ENCODE data around the gene UGT1A8. TPM values are rescaled to one million over a fixed set of nuclear protein-coding genes. Genes with fewer than 3 reads are reported as not detected.
"Not testable (repeated sequence)": the region's sequence is repeated elsewhere in the genome, so short reads cannot be mapped to it uniquely, and the experiment has no call there.

UGT1A8 gene
- polyA plus RNA-seq, 2 of the 4 experiments (the other 2 are of a cell fraction), result 0.22 TPM; not detected in 1

GRCh38 chr2:233571462-233571861 is 46.0 kb upstream of the UGT1A8 start:
- Histone ChIP-seq H3K9me3 (peaks cover 20% of the 10 kb centered on the region), H3K4me3 (no peak overlapping the region), H3K4me2 (no peak overlapping the region), H3K27ac (no peak overlapping the region; a peak in 1 of 6 replicates), H3K4me1 (no peaks in the 10 kb centered on the region)
- DNase-seq (ENCODE audit: low read depth in 1 of 2, low spot score in 1 of 2) (no peak), ATAC-seq (no peak), FAIRE-seq (no peak)
- CTCF ChIA-PET, result no interaction called here
- WGBS (ENCODE audit: missing lambda C conversion rate), result 88% methylated on average over 2 of the region's 2 CpGs
- TF ChIP-seq MAFK (IDR thresholded peaks at IDR 0.05; ENCODE audit: partially characterized antibody) (peak; percentile 70), ZSCAN20 (CRISPR knock-in tag; IDR thresholded peaks at IDR 0.05) (no peak)
- POLR2A ChIA-PET, result no interaction called here

GRCh38 chr2:233572468-233572867 is 45.0 kb upstream of the UGT1A8 start:
- Histone ChIP-seq H3K4me2 (no peak overlapping the region), H3K4me1 (no peaks in the 10 kb centered on the region), H3K9me3 (peaks cover 28% of the 10 kb centered on the region), H3K27ac (peak overlapping the region in 1 of 2 experiments; percentile 61; a peak in 2 of 6 replicates), H3K4me3 (no peak overlapping the region)
- no peak for TF ChIP-seq JUN (IDR thresholded peaks at IDR 0.05)
- no peak for TF ChIP-seq KDM5A (IDR thresholded peaks at IDR 0.05)
- no peak for TF ChIP-seq BHLHE40 (IDR thresholded peaks at IDR 0.05; ENCODE audit: low read depth, low read length)
- TF ChIP-seq RARB (CRISPR knock-in tag; IDR thresholded peaks at IDR 0.05), result no peak
- TF ChIP-seq SMC3 (IDR thresholded peaks at IDR 0.05), result no peak
- TF ChIP-seq RNF2 (IDR thresholded peaks at IDR 0.05; ENCODE audit: borderline replicate concordance, low read depth), result no peak
- TF ChIP-seq ZSCAN20 (CRISPR knock-in tag; IDR thresholded peaks at IDR 0.05), result no peak
- TF ChIP-seq TFCP2L1 (CRISPR knock-in tag; IDR thresholded peaks at IDR 0.05), result no peak
- no peak for TF ChIP-seq BCL3 (IDR thresholded peaks at IDR 0.05)
- TF ChIP-seq ATOH8 (CRISPR knock-in tag; IDR thresholded peaks at IDR 0.05; ENCODE audit: low read depth), result no peak
- no peak for TF ChIP-seq ZNF302 (CRISPR knock-in tag; IDR thresholded peaks at IDR 0.05)
- ChIA-PET CTCF (interaction anchor here (0.6 to 0.8 kb wide), 2 partner anchors 20 to 228 kb away, joined by 3 read pairs; no protein-coding TSS in a partner anchor), POLR2A (interaction anchor here (1.0 kb wide), 1 partner anchor 248 kb away, joined by 11 read pairs; no protein-coding TSS in a partner anchor)
- WGBS (ENCODE audit: missing lambda C conversion rate), result 93% methylated on average over 4 of the region's 4 CpGs
- no peak for DNase-seq (ENCODE audit: low read depth in 1 of 2, low spot score in 1 of 2)
- ATAC-seq, result no peak
- FAIRE-seq, result no peak

GRCh38 chr2:233577341-233577740 is 40.1 kb upstream of the UGT1A8 start:
- 68% methylated on average over 5 of the region's 5 CpGs for WGBS (ENCODE audit: missing lambda C conversion rate)
- H3K27ac ChIP-seq; CTCF ChIA-PET; POLR2A ChIA-PET; FAIRE-seq; ATAC-seq; DNase-seq (ENCODE audit: low read depth in 1 of 2, low spot score in 1 of 2); H3K4me3 ChIP-seq; H3K4me1 ChIP-seq; H3K4me2 ChIP-seq: not testable (repeated sequence)
- peaks cover 28% of the 10 kb centered on the region for H3K9me3 ChIP-seq

GRCh38 chr2:233583217-233583965 is 34.0 kb upstream of the UGT1A8 start:
- H3K4me2 ChIP-seq; FAIRE-seq; CTCF ChIA-PET; H3K9me3 ChIP-seq; H3K27ac ChIP-seq; ATAC-seq; H3K4me3 ChIP-seq; POLR2A ChIA-PET; DNase-seq (ENCODE audit: low read depth in 1 of 2, low spot score in 1 of 2); H3K4me1 ChIP-seq: not testable (repeated sequence)
- 95% methylated on average over 31 of the region's 35 CpGs for WGBS (ENCODE audit: missing lambda C conversion rate)

GRCh38 chr2:233584210-233584609 is 33.2 kb upstream of the UGT1A8 start:
- 86% methylated on average over 1 of the region's 1 CpG for WGBS (ENCODE audit: missing lambda C conversion rate)
- FAIRE-seq, result no peak
- TF ChIP-seq HOXA7 (CRISPR knock-in tag; IDR thresholded peaks at IDR 0.05) (no peak), KDM5A (IDR thresholded peaks at IDR 0.05) (no peak), NPAS2 (CRISPR knock-in tag; IDR thresholded peaks at IDR 0.05; ENCODE audit: borderline replicate concordance) (no peak), FOSB (CRISPR knock-in tag; IDR thresholded peaks at IDR 0.05) (no peak), ZSCAN20 (CRISPR knock-in tag; IDR thresholded peaks at IDR 0.05) (no peak), CEBPB (IDR thresholded peaks at IDR 0.05) (no peak), NR3C1 (IDR thresholded peaks at IDR 0.05) (no peak), HEYL (CRISPR knock-in tag; IDR thresholded peaks at IDR 0.05) (no peak), ZNF302 (CRISPR knock-in tag; IDR thresholded peaks at IDR 0.05) (no peak), ZC3H11A (IDR thresholded peaks at IDR 0.05) (no peak)

More at GRCh38 chr2:233584210-233584609, 33.2 kb upstream of the UGT1A8 start:
- Histone ChIP-seq H3K4me3 (no peak overlapping the region), H3K4me1 (no peaks in the 10 kb centered on the region), H3K27ac (0 out of 6 replicates have a peak overlapping the region, but pooled peaks of 1 of the 2 experiments have one; percentile 51), H3K4me2 (no peak overlapping the region), H3K9me3 (0 out of 3 replicates have a peak, but pooled peaks cover 3% of the 10 kb centered on the region)
- ChIA-PET CTCF (no interaction called here), POLR2A (no interaction called here)
- DNase-seq (ENCODE audit: low read depth in 1 of 2, low spot score in 1 of 2) (no peak), ATAC-seq (no peak)

Data from A549 (cell line).